A549 (cell line): Measurements from ENCODE around the gene KIRREL1. TPM values are rescaled to one million over a fixed set of nuclear protein-coding genes. Genes with fewer than 3 reads are reported as not detected.

Experiments
- ATAC-seq, 2 experiments: fragments of 200-7000 bp in 1 of 2; fragments of >200 bp in 1 of 2; cut with Nextera tagmentation in 1 of 2; cut with Tn5 transposase in 1 of 2; 3 replicates each; pipeline versions ENCODE4 v1.8.0 to v1.9.1; 2018 to 2020; ENCODE audit warnings: mild to moderate bottlenecking in 1 of 2, moderate library complexity in 1 of 2
- CTCF ChIA-PET: fragments of 300-600 bp; sonication (Branson Sonifier 250); formaldehyde crosslinking; extraction: SDS; loops from one replicate; lab custom pipeline; 2021; ENCODE audit warnings: antibody characterized with exemption, inconsistent platforms; lab: Yijun Ruan, JAX
- POLR2A ChIA-PET: fragments of 350-600 bp; formaldehyde crosslinking; extraction: SDS; loops from one replicate; lab custom pipeline; 2021; ENCODE audit warnings: antibody characterized with exemption, inconsistent platforms; lab: Yijun Ruan, JAX
- DNase-seq, 2 experiments: peaks; one replicate each; pipeline versions ENCODE4 v3.0.0 to v3.0.0-alpha.2; 2011 to 2016; ENCODE audit warnings: low read depth in 1 of 2, low spot score in 1 of 2
- FAIRE-seq: peaks from 2 replicates; lab custom pipeline; 2011; peaks lifted over from hg19 to GRCh38; lab: Jason Lieb, UNC
- H3K27ac ChIP-seq, 2 experiments: fragments of >200 bp; sonication (Bioruptor Twin); formaldehyde crosslinking; 3 replicates each; pipeline ENCODE4 v1.5.1; 2016 to 2017
- H3K4me1 ChIP-seq: fragments of >200 bp; sonication (Bioruptor Twin); formaldehyde crosslinking; 3 replicates; pipeline ENCODE4 v1.6.1; 2016
- H3K4me2 ChIP-seq: fragments of >200 bp; sonication (Bioruptor Twin); formaldehyde crosslinking; 3 replicates; pipeline ENCODE4 v1.6.1; 2016
- H3K4me3 ChIP-seq: fragments of >200 bp; sonication (Bioruptor Twin); formaldehyde crosslinking; 3 replicates; pipeline ENCODE4 v1.5.1; 2016
- H3K9me3 ChIP-seq: fragments of >200 bp; sonication (Bioruptor Twin); formaldehyde crosslinking; 3 replicates; pipeline ENCODE4 v1.6.1; 2016
- BCL3 ChIP-seq: fragments of >200 bp; sonication (Bioruptor Twin); formaldehyde crosslinking; IDR thresholded peaks from 3 replicates; pipeline ENCODE4 v1.6.1; 2016
- CBX2 ChIP-seq: fragments of 200-600 bp; sonication (generic); IDR thresholded peaks from 2 replicates; pipeline ENCODE4 v1.6.1; 2016; ENCODE audit warnings: low read depth, mild to moderate bottlenecking, borderline replicate concordance
- CBX8 ChIP-seq: fragments of 200-600 bp; sonication (generic); IDR thresholded peaks from 2 replicates; pipeline ENCODE4 v1.6.1; 2016
- CEBPB ChIP-seq, 2 experiments: fragments of >200 bp in 1 of 2; sonication (Bioruptor Twin) in 1 of 2; formaldehyde crosslinking in 1 of 2; IDR thresholded peaks; 2 replicates each; pipeline ENCODE4 v1.6.1; 2012 to 2016
- CHD4 ChIP-seq: fragments of 200-600 bp; sonication (generic); IDR thresholded peaks from 2 replicates; pipeline ENCODE4 v1.6.1; 2016; ENCODE audit warnings: antibody characterized with exemption, mild to moderate bottlenecking, borderline replicate concordance
- CTCF ChIP-seq: fragments of >200 bp; sonication (Bioruptor Twin); formaldehyde crosslinking; IDR thresholded peaks from 3 replicates; pipeline ENCODE4 v1.5.1; 2016
- E2F6 ChIP-seq: IDR thresholded peaks from 2 replicates; pipeline ENCODE4 v1.6.1; 2012; ENCODE audit warnings: low read depth, borderline replicate concordance
- EHF ChIP-seq: fragments of 250-450 bp; sonication (Bioruptor Pico); IDR thresholded peaks from 2 replicates; pipeline ENCODE4 v1.5.0; 2020; ENCODE audit warnings: mild to moderate bottlenecking
- HDAC2 ChIP-seq: fragments of 200-600 bp; sonication (generic); IDR thresholded peaks from 2 replicates; pipeline ENCODE4 v1.6.1; 2016
- HES2 ChIP-seq: fragments of >200 bp; sonication (Bioruptor Twin); formaldehyde crosslinking; IDR thresholded peaks from 2 replicates; pipeline ENCODE4 v1.6.1; 2016
- HEYL ChIP-seq: fragments of 250-450 bp; sonication (Bioruptor Pico); IDR thresholded peaks from 2 replicates; pipeline ENCODE4 v1.8.0; 2021; ENCODE audit warnings: mild to moderate bottlenecking, moderate library complexity
- HOXB13 ChIP-seq: fragments of 250-450 bp; sonication (Bioruptor Pico); IDR thresholded peaks from 2 replicates; pipeline ENCODE4 v1.5.0; 2020; ENCODE audit warnings: low read depth, mild to moderate bottlenecking, moderate library complexity
- KDM1A ChIP-seq: fragments of 200-600 bp; sonication (generic); IDR thresholded peaks from 2 replicates; pipeline ENCODE4 v1.6.1; 2016; ENCODE audit warnings: low read depth, mild to moderate bottlenecking
- KDM5A ChIP-seq: fragments of 200-600 bp; sonication (generic); IDR thresholded peaks from 2 replicates; pipeline ENCODE4 v1.6.1; 2016; ENCODE audit warnings: antibody characterized with exemption, mild to moderate bottlenecking
- MYC ChIP-seq: IDR thresholded peaks from 2 replicates; pipeline ENCODE4 v1.6.1; 2012; ENCODE audit warnings: mild to moderate bottlenecking, inconsistent platforms, low read length, improper control_type of control experiment, borderline replicate concordance
- NR3C1 ChIP-seq: fragments of >200 bp; sonication (Bioruptor Twin); formaldehyde crosslinking; IDR thresholded peaks from 3 replicates; pipeline ENCODE4 v1.6.1; 2017
- PBX3 ChIP-seq: IDR thresholded peaks from 2 replicates; pipeline ENCODE4 v1.6.1; 2012
- PHF8 ChIP-seq: fragments of 200-600 bp; sonication (generic); IDR thresholded peaks from 2 replicates; pipeline ENCODE4 v1.6.1; 2016; ENCODE audit warnings: low read depth, mild to moderate bottlenecking, antibody characterized with exemption, moderate library complexity, borderline replicate concordance
- POLR2A ChIP-seq: IDR thresholded peaks from 2 replicates; pipeline ENCODE4 v1.6.1; 2012; ENCODE audit warnings: mild to moderate bottlenecking, low read length
- RARB ChIP-seq: fragments of 250-450 bp; sonication (Bioruptor Pico); IDR thresholded peaks from 2 replicates; pipeline ENCODE4 v1.8.0; 2021; ENCODE audit warnings: mild to moderate bottlenecking, moderate library complexity
- RFX5 ChIP-seq: fragments of 450-650 bp; IDR thresholded peaks from 2 replicates; pipeline ENCODE4 v1.7.1; 2014; ENCODE audit warnings: antibody characterized with exemption, mild to moderate bottlenecking, moderate library complexity
- RNF2 ChIP-seq: fragments of 200-600 bp; sonication (generic); IDR thresholded peaks from 2 replicates; pipeline ENCODE4 v1.6.1; 2016; ENCODE audit warnings: low read depth, mild to moderate bottlenecking, antibody characterized with exemption, moderate library complexity, borderline replicate concordance
- SMC3 ChIP-seq: fragments of >200 bp; sonication (Bioruptor Twin); formaldehyde crosslinking; IDR thresholded peaks from 3 replicates; pipeline ENCODE4 v1.6.1; 2018; ENCODE audit warnings: inconsistent platforms
- TP53 ChIP-seq: fragments of 250-450 bp; sonication (Bioruptor Pico); IDR thresholded peaks from 2 replicates; pipeline ENCODE4 v1.5.0; 2021; ENCODE audit warnings: mild to moderate bottlenecking, moderate library complexity
- USF2 ChIP-seq: fragments of 450-650 bp; IDR thresholded peaks from 2 replicates; pipeline ENCODE4 v1.6.1; 2014; ENCODE audit warnings: antibody characterized with exemption
- ZC3H11A ChIP-seq: fragments of 450-650 bp; IDR thresholded peaks from 2 replicates; pipeline ENCODE4 v1.6.1; 2014; ENCODE audit warnings: antibody characterized with exemption, mild to moderate bottlenecking
- ZFP36 ChIP-seq: fragments of 450-650 bp; IDR thresholded peaks from 2 replicates; pipeline ENCODE4 v1.6.1; 2014; ENCODE audit warnings: borderline replicate concordance; ENCODE audit not compliant: partially characterized antibody
- WGBS: methylation state at CpG from one replicate; pipeline ENCODE4 v1.1.6; 2017; ENCODE audit errors: missing lambda C conversion rate; 5-methylcytosine and 5-hydroxymethylcytosine counted together
- polyA plus RNA-seq, 4 experiments: library from polyadenylated mRNA; depleted of rRNA in 3 of 4; stranded (reverse); fragments of >200 nt; fragmentation: RNase III in 1 of 4; extraction: RNeasy Plus Mini Kit Qiagen cat#74134 plus additional on column Dnase treatment in 1 of 4; gene quantifications; 2 replicates in 3 of 4; 3 replicates in 1 of 4; pipeline ENCODE4 v1.2.3, GENCODE V29; 2011 to 2017

Gene KIRREL1
- polyA plus RNA-seq, 2 of the 4 experiments (the other 2 are of a cell fraction), result 18.7 to 41.3 TPM

GRCh38 chr1:158076441-158076840 lies 83.0 kb downstream of the KIRREL1 start:
- Histone ChIP-seq H3K4me2 (no peak overlapping the region), H3K4me1 (no peaks in the 10 kb centered on the region), H3K27ac (no peak overlapping the region), H3K9me3 (no peaks in the 10 kb centered on the region), H3K4me3 (no peak overlapping the region)
- ATAC-seq (no peak), DNase-seq (no peak), FAIRE-seq (no peak)
- ChIA-PET CTCF (interaction anchor here (0.7 to 4.9 kb wide), 10 partner anchors 8 to 113 kb away, joined by 3 to 44 read pairs (median 4); partner anchors contain the start of gene KIRREL1), POLR2A (no interaction called here)
- WGBS, result 91% methylated on average over 6 of the region's 6 CpGs
- no peak for TF ChIP-seq ZFP36
- TF ChIP-seq PBX3, result no peak
- TF ChIP-seq RARB (CRISPR knock-in tag), result no peak
- no peak for TF ChIP-seq SMC3
- no peak for TF ChIP-seq EHF
- no peak for TF ChIP-seq HES2
- no peak for TF ChIP-seq CEBPB (IDR thresholded peaks at IDR 0.05)
- no peak for TF ChIP-seq CHD4
- TF ChIP-seq HDAC2, result no peak
- no peak for TF ChIP-seq KDM1A
- TF ChIP-seq CTCF, result no peak

- Histone ChIP-seq H3K4me1 (no peaks in the 10 kb centered on the region), H3K4me2 (no peak overlapping the region), H3K4me3 (no peak overlapping the region), H3K27ac (no peak overlapping the region), H3K9me3 (no peaks in the 10 kb centered on the region)
- WGBS, result 93% methylated on average over 22 of the region's 22 CpGs
- no peak for DNase-seq
- ChIA-PET CTCF (interaction anchor here (0.6 to 4.9 kb wide), 6 partner anchors 10 to 109 kb away, joined by 3 to 44 read pairs (median 4); partner anchors contain the start of gene KIRREL1), POLR2A (no interaction called here)
- ATAC-seq, result no peak
- TF ChIP-seq CBX8, result no peak
- TF ChIP-seq, all 56 proteins: peak for 0
- FAIRE-seq, result no peak
These were observed 84.2 kb downstream of the KIRREL1 start for GRCh38 chr1:158077411-158078256.

- WGBS, result 94% methylated on average over 4 of the region's 4 CpGs
- ChIA-PET POLR2A (no interaction called here), CTCF (interaction anchor here (0.8 to 4.9 kb wide), 4 partner anchors 9 to 115 kb away, joined by 3 to 44 read pairs (median 4); partner anchors contain the start of gene KIRREL1)
- DNase-seq, result no peak
- H3K27ac ChIP-seq, result no peak overlapping the region
- H3K4me2 ChIP-seq, result no peak overlapping the region
- FAIRE-seq, result no peak
- no peak for ATAC-seq
- H3K9me3 ChIP-seq, result no peaks in the 10 kb centered on the region
- H3K4me1 ChIP-seq, result no peaks in the 10 kb centered on the region
- no peak overlapping the region for H3K4me3 ChIP-seq
- TF ChIP-seq USF2 (no peak), BCL3 (no peak), PBX3 (no peak), RNF2 (no peak), ZC3H11A (no peak), POLR2A (no peak), ZFP36 (no peak), EHF (no peak), HEYL (CRISPR knock-in tag) (no peak), MYC (no peak), KDM5A (no peak), HOXB13 (no peak), RFX5 (no peak), CBX2 (no peak), TP53 (no peak), NR3C1 (no peak), E2F6 (no peak), PHF8 (no peak)
These were observed 85.2 kb downstream of the KIRREL1 start for GRCh38 chr1:158078569-158079080.
